Cardiac muscle cell (in vitro differentiated cells and primary cell): ENCODE results near the gene WASHC3. TPM values are rescaled to one million over a fixed set of nuclear protein-coding genes. Genes with fewer than 3 reads are reported as not detected.

Source experiments
- DNase-seq, 2 donors: peaks; one replicate each; pipeline versions ENCODE4 v3.0.0 to v3.0.0-alpha.2; 2010 to 2017; ENCODE audit warnings: low read depth in 1 of 2, low spot score in 1 of 2
- H3K27ac ChIP-seq: fragments of 200-600 bp; sonication (generic); 2 replicates; pipeline ENCODE4 v1.5.1; 2016
- H3K27me3 ChIP-seq: fragments of 200-600 bp; sonication (generic); 2 replicates; pipeline ENCODE4 v1.6.0; 2016; ENCODE audit warnings: control low read depth
- H3K36me3 ChIP-seq: fragments of 200-600 bp; sonication (generic); 2 replicates; pipeline ENCODE4 v1.5.1; 2016; ENCODE audit warnings: control low read depth
- H3K4me1 ChIP-seq: fragments of 200-600 bp; sonication (generic); 2 replicates; pipeline ENCODE4 v1.8.1; 2017; ENCODE audit warnings: low read depth, mild to moderate bottlenecking, mixed run types
- H3K4me3 ChIP-seq: fragments of 200-600 bp; sonication (generic); 2 replicates; pipeline ENCODE4 v1.5.1; 2016; ENCODE audit warnings: mild to moderate bottlenecking
- H3K9me3 ChIP-seq: fragments of 200-600 bp; sonication (generic); 2 replicates; pipeline ENCODE4 v1.5.1; 2017; ENCODE audit warnings: low read depth, mild to moderate bottlenecking, control low read depth
- polyA plus RNA-seq: library from polyadenylated mRNA; unstranded; fragments of >200 nt; fragmentation: Nextera tagmentation; extraction: Ambion mirVana; gene quantifications from 2 replicates; pipeline ENCODE4 v1.2.1, GENCODE V29; 2016
- total RNA-seq: library from RNA; depleted of rRNA; stranded (reverse); fragments of >200 nt; gene quantifications from 2 replicates; pipeline ENCODE4 v1.2.3, GENCODE V29; 2016
- TF ChIP-seq, protein P1 (sequence below): IDR thresholded peaks from 2 replicates; pipeline ENCODE4 v1.5.1; 2012; ENCODE audit warnings: low read depth, mild to moderate bottlenecking, low read length

WASHC3 gene
- total and polyA plus RNA-seq, 2 experiments from 2014 or later, result 40.0 to 89.2 TPM

DNA sequence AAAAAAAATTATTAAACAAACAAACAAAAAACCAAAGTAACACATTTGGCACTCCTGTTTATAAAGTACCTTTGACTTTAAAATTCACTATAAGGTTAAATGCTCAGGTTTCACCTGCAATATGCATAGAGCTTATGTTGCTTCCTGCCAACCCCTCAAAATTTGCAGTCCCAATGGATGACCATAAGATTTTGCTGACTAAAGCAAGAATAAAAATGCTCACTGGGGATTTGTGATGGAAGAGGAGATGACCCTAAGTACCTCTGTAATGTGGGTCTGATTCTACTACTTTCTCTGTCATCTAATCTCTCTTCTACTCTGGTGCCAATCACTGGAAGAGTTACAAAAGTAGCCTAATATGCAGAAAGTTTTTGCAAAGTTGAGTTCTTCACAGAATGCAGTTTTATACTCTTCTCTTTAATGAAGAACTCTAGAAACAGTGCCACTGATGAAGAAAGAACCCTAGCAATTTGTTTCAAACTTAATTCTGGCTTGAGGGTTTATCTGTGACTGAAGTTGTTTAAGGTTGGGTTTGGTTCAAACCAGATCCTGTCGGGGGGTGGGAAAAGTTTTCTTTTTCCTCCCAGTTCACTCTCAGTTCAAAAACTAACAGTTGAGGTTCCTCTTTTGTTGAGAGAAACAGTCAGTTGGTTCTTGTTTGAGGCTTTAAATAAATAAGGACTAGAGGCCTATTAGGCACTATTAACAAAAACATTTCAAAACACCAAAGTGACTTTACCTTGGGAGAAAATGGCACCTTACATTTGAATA is 10.9 kb downstream of the WASHC3 start:
- no peaks in the 10 kb centered on the region for H3K9me3 ChIP-seq
- no peaks in the 10 kb centered on the region for H3K27me3 ChIP-seq
- no peak overlapping the region for H3K4me3 ChIP-seq
- no peak overlapping the region for H3K27ac ChIP-seq
- DNase-seq, result no peak
- TF ChIP-seq, protein P1, sequence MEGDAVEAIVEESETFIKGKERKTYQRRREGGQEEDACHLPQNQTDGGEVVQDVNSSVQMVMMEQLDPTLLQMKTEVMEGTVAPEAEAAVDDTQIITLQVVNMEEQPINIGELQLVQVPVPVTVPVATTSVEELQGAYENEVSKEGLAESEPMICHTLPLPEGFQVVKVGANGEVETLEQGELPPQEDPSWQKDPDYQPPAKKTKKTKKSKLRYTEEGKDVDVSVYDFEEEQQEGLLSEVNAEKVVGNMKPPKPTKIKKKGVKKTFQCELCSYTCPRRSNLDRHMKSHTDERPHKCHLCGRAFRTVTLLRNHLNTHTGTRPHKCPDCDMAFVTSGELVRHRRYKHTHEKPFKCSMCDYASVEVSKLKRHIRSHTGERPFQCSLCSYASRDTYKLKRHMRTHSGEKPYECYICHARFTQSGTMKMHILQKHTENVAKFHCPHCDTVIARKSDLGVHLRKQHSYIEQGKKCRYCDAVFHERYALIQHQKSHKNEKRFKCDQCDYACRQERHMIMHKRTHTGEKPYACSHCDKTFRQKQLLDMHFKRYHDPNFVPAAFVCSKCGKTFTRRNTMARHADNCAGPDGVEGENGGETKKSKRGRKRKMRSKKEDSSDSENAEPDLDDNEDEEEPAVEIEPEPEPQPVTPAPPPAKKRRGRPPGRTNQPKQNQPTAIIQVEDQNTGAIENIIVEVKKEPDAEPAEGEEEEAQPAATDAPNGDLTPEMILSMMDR, result no peak
- no peaks in the 10 kb centered on the region for H3K36me3 ChIP-seq
- H3K4me1 ChIP-seq, result peaks cover 5% of the 10 kb centered on the region

DNA sequence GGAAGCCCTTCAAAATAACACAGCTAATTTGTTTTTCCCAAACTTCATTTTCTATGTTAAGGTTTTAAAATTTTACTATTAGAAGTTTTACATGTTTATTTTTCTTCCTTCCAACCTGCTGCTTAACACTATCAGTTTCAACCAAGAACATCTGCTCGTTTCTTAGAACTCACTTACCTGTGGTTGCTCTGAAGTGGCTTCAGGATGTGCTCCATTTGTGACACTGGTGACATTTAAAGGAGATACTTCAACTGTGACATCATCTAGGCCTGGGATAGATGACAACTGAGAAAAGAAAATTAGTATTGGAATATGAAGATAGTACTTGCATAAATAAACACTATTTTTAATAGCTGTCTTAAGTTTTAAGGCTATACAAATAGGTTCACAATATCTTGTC is 17.9 kb downstream of the WASHC3 start:
- Histone ChIP-seq H3K27ac (no peak overlapping the region), H3K36me3 (peaks cover 14% of the 10 kb centered on the region), H3K4me1 (no peaks in the 10 kb centered on the region), H3K27me3 (no peaks in the 10 kb centered on the region), H3K9me3 (no peaks in the 10 kb centered on the region), H3K4me3 (no peak overlapping the region)
- DNase-seq, result no peak
- TF ChIP-seq, protein P1, result no peak

GRCh38 chr12:102033991-102034745 is 27.6 kb downstream of the WASHC3 start:
- peak in 1 of 2 donors; percentile 7 for DNase-seq
- no peaks in the 10 kb centered on the region for H3K9me3 ChIP-seq
- no peaks in the 10 kb centered on the region for H3K27me3 ChIP-seq
- TF ChIP-seq, protein P1, result no peak
- no peaks in the 10 kb centered on the region for H3K4me1 ChIP-seq
- H3K4me3 ChIP-seq, result no peak overlapping the region
- peaks cover 8% of the 10 kb centered on the region for H3K36me3 ChIP-seq
- no peak overlapping the region for H3K27ac ChIP-seq

GRCh38 chr12:102031852-102032251 is 29.9 kb downstream of the WASHC3 start:
- no peak overlapping the region for H3K4me3 ChIP-seq
- no peaks in the 10 kb centered on the region for H3K4me1 ChIP-seq
- TF ChIP-seq, protein P1, result no peak
- no peaks in the 10 kb centered on the region for H3K9me3 ChIP-seq
- H3K27ac ChIP-seq, result no peak overlapping the region
- no peak for DNase-seq
- no peaks in the 10 kb centered on the region for H3K27me3 ChIP-seq
- peaks cover 3% of the 10 kb centered on the region for H3K36me3 ChIP-seq

DNA sequence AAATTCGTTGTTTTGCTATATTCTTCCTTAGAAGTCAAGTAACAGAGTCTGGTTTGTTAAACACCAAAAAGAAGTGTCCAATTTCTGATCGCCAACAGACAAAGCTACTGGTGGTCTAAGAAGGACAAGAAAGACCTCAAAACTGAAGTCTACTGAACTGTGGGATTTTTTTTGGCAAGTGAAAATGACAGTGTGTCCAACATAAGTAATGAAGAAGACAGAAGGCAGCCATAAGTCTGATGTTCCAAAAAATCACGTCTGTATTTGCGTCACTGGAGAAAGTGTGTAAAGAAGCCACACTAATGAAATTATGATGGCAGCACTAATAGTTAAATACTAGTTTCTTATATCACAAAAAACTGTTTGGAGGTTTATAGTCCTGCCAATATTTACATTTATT is 32.6 kb downstream of the WASHC3 start:
- no peaks in the 10 kb centered on the region for H3K4me1 ChIP-seq
- H3K4me3 ChIP-seq, result no peak overlapping the region
- H3K27ac ChIP-seq, result no peak overlapping the region
- peak in 1 of 2 donors; percentile 9 for DNase-seq
- no peaks in the 10 kb centered on the region for H3K36me3 ChIP-seq
- no peaks in the 10 kb centered on the region for H3K27me3 ChIP-seq
- TF ChIP-seq, protein P1, result no peak
- no peaks in the 10 kb centered on the region for H3K9me3 ChIP-seq
